Measurements from ENCODE around the gene LSM5.
A peak's percentile ranks its signal among the peaks of the same experiment; 100 is the strongest.

LSM5 gene

GRCh38 chr7:32490127-32490796, at the start of gene LSM5:
TSS of gene LSM5 (minus strand) at chr7:32490380. CDS start at chr7:32490365, 15 bp downstream.
- peak; percentile 84 for DNase-seq (ENCODE audit: low read depth)

DNA sequence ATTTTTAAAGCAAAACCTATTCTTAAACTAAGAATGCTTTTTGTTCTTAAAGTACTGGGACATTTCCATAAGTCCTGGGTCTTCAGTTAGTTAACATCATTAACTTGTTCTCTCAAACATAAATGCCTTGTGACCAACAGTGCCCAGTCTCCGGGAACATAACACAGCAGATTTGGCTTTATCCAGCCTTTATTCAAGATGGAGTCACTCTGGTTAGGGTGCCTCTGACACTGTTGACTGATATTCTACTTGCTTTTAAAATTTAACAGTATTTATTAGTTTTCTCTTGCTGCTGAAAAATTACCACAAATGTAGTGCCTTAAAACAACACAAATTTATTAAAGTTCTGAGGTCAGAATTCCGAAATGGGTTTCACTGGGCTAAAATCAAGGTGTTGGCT, 49.2 kb upstream of the LSM5 start:
- no peak for DNase-seq (ENCODE audit: low read depth)

DNA sequence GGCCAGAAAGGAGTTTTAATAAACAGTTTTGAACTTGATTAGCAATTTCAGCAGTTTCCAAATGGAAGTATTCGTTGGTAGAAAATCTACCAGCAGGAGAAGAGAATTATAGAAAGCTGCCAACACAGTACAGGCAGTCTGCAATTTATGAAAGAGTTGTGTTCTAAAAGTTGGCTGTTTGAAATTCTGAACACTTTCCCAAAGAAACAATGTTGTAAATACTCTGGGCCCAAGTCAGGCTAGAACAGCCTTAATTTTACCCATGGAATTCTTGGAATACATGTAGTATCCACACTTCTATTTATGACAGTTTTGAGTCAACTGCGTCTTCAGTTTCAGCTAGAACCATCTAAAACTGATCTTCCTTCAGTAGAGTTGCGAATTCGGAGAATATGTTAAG, 47.6 kb upstream of the LSM5 start:
- DNase-seq (ENCODE audit: low read depth): no peak

DNA sequence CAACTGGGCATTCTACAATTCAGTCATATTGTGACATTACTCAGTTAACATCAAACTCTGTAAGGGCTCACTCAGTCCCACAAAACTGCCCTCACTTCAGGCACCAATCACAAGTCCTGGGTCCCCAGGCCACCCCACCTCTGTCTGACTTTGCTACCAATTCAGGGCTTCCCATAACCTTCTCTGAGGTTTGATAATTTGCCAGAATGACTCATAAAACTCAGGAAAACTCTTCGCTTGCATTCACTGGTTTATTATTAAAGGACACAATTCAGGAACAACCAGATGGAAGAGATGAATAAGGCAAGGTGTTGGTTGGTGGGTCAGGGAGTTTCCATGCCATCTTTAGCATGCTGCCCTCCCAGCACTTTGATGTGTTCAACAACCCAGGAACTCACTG, 46.4 kb upstream of the LSM5 start:
- DNase-seq (ENCODE audit: low read depth): no peak

DNA sequence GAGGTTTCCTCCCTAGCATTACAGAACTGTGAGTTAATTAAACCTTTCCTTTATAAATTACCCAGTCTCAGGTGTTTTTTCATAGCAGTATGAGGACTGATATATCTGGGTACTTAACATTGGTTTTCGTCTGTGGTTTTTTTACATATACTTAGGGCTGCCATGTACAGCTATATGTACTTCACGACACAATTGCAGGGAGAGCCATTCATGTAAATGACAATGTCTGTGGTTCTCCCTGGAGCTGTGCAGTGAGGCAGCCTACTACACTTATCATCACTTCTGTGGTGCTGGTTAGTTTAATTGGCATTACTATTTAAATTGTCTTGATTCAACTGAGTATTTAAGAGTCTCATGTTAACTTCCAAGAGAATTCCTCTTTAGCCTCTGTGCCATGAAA, 45.8 kb upstream of the LSM5 start:
- no peak for DNase-seq (ENCODE audit: low read depth)

DNA sequence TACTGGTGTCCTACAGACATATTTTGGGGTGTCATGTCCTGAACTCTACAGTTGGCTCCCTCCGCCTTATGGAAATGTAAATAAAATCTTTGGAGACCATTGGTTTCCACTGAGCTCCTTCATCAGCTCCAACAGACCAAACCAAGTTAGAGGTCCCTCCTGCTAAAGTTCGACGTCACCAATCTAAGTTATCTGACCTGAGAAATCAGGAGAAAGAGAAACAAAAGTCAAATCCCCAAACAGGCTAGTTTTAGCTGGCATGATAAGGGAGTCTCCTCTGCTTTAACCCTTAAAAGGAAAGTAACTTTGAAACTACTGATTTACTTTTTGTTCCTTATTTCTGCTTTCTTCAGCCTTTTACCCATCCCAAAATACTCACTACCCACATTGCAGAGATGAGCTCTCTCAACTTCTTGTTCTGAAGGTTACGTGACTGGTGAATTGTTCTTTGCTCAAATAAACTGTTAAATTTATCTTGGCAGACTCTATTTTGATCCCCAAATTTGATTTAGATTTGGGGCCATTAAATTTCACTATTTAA, 45.1 kb upstream of the LSM5 start:
- no peak for DNase-seq (ENCODE audit: low read depth)

DNA sequence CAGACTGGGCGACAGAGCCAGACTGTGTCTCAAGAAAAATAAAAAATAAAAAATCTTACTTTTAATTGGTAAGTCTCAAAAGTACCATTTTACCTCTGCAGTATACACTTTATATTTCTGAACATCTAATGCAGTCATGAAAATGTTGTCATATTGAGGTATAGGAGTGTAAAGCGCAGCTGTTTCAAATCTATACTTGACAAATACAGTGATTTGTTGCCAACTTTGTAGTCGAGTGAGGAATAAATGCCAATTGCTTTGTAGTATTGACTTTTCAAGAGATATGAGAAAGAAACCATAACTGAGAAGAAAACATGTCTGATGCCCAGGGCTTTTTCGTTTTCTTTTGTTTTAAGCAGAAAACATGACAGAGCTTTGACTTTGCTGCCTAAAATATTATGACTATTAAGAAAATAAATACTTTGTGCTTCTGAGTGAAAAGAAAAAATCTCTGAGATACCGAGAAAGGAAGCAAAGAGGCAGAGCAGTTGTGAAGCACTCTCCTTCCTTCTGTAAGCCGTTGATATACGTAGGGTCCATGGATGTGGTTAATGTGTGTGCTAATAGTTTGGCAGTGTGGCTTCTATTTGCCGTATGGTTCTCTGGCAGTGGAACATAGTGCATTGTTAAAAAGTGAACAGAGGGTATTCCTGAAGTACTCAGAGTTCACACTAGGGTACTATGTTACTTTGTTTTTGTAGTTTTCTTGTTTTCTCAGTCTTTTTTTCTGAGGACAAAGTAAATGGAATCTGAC, 43.3 kb upstream of the LSM5 start:
- no peak for DNase-seq (ENCODE audit: low read depth)

DNA sequence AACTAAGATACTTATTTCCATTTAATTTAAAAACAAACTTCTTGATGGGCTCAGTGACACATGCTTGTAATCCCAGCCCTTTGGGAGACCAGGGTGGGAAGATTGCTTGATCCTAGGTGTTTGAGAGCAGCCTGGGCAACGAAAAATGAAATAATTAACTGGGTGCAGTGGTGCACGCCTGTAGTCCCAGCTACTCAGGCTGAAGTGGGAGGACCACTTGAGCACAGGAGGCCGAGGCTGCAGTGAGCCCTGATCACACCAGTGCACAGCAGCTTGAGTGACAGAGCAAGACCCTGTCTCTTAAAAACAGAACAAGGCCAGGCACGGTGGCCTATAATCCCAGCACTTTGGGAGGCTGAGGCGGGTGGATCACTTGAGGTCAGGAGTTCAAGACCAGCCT, 42.5 kb upstream of the LSM5 start:
- DNase-seq (ENCODE audit: low read depth): no peak

DNA sequence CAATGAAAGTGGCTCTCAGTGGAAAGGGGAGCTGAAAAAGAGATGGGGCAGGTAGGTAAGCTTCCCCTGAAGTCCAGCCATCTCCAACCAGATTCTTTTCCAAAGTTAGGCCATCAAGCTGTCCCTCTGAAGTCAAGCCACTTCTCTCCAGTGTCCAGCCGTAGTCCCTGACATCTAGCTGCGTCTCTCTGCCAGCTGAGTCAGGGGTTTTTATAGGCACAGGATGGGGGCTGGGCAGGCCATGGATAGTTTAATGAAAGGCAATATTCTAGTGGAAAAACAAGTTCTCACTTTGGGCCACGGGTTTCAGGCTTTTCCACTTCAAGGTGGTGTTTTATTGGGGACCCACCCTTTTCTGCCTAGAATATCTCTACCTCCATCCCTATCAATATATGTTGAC, 41.9 kb upstream of the LSM5 start:
- no peak for DNase-seq (ENCODE audit: low read depth)

- DNase-seq (ENCODE audit: low read depth): no peak
Measured at GRCh38 chr7:32531402-32531801, 41.2 kb upstream of the LSM5 start.

DNA sequence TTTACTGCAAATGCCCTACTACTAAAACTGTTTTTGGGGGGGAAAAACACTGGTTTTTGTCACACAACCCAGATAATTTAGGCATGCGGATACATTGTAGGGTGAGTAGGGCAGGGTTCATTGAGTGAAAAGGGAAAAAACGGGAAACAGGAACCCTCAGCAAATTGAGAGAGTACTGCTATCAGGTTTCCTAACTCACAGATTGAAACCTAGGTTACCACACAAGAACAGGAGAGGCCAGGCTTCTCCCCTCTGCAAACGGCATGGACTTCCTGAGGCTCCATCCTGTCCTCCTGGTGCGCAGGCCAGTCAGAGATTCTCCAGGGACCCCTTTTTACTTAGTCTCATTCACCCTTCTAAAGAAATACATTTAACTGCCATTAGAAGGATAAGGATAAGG, 35.7 kb upstream of the LSM5 start:
- DNase-seq (ENCODE audit: low read depth): no peak

- DNase-seq (ENCODE audit: low read depth): no peak
Measured at GRCh38 chr7:32524631-32525030, 34.5 kb upstream of the LSM5 start.

DNA sequence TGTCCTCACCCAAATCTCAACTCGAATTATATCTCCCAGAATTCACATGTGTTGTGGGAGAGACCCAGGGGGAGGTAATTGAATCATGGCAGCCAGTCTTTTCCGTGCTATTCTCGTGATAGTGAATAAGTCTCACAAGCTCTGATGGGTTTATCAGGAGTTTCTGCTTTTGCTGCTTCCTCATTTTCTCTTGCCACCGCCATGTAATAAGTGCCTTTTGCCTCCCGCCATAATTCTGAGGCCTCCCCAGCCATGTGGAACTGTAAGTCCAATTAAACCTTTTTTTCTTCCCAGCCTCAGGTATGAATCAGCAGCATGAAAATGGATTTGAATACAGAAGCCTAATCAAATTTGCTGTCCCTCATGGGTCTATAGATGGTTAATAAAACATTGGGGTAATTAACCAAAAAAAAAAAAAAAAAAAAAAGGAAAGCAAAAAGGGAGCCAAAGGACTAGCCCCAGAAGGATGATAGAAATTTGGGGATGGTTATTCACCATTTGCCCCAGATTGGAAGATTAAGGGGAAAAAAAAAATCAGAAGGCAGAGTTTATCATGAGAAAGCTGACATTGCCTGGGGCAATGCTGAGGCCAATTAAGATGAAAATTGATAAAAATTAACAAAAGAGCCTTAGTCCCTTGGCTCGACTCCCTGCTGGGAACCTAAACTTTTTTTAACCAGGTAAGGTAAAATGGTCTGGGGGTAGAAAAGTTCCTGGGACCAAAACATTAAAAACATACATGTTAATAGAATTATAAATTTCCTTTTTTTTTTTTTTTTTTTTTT, 32.8 kb upstream of the LSM5 start:
- no peak for DNase-seq (ENCODE audit: low read depth)

DNA sequence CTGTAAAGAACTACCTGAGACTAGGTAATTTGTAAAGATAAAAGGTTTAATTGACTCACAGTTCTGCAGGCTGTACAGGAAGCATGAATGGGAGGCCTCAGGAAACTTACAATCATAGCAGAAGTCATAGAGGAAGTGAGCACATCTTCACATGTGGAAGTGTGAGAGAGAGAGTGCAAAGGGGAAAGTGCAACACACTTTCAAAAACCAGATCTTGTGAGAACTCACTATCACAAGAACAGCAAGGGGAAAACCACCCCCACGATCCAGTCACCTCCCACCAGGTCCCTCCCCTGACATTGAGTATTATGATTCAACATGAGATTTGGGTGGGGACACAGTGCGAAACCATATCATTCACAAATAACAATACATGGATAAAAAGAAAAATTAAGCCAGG, 29.6 kb upstream of the LSM5 start:
- DNase-seq (ENCODE audit: low read depth): peak; percentile 3

- DNase-seq (ENCODE audit: low read depth): no peak
Measured at GRCh38 chr7:32518534-32519140, 28.5 kb upstream of the LSM5 start.

GRCh38 chr7:32516551-32517100, 26.4 kb upstream of the LSM5 start:
- no peak for DNase-seq (ENCODE audit: low read depth)

GRCh38 chr7:32515890-32516550, 25.8 kb upstream of the LSM5 start:
- DNase-seq (ENCODE audit: low read depth): no peak

DNA sequence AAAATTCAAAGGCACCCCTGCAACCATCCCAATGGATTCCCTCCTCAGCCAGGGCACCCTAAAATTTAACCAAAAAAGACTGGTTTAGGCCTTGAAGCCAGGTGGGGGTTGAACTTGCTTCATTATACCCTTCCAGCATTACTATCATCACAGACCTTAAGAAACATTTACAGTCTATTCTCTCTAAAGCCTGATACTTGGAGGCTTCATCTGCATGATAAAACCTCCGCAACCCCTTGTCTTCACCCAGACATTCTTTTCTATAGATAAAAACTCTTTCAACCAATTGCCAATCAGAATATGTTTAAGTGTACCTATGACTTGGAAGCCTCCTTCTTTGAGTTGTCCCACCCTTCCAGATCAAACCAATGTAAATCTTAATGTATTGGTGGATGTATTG, 23.0 kb upstream of the LSM5 start:
- no peak for DNase-seq (ENCODE audit: low read depth)

- DNase-seq (ENCODE audit: low read depth): no peak
Measured at GRCh38 chr7:32511791-32512190, 21.6 kb upstream of the LSM5 start.

DNA sequence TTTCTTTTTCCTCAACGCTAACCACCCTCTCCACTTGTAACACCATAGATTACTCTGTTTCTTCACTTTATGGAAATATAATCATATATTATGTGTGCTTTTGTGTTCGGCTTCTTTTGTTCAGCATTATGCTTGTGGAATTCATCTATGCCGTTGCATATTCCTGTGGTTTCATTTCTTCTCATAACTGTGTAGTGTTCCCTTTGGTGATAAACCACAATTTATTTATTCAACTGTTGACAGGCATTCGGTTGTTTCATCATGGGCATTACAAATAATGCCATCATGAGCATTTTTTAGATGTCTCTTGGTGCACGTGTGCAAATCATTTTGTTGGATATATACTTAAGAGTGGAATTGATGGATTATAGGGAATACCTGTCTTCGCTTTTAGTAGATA, 17.2 kb upstream of the LSM5 start:
- no peak for DNase-seq (ENCODE audit: low read depth)

DNA sequence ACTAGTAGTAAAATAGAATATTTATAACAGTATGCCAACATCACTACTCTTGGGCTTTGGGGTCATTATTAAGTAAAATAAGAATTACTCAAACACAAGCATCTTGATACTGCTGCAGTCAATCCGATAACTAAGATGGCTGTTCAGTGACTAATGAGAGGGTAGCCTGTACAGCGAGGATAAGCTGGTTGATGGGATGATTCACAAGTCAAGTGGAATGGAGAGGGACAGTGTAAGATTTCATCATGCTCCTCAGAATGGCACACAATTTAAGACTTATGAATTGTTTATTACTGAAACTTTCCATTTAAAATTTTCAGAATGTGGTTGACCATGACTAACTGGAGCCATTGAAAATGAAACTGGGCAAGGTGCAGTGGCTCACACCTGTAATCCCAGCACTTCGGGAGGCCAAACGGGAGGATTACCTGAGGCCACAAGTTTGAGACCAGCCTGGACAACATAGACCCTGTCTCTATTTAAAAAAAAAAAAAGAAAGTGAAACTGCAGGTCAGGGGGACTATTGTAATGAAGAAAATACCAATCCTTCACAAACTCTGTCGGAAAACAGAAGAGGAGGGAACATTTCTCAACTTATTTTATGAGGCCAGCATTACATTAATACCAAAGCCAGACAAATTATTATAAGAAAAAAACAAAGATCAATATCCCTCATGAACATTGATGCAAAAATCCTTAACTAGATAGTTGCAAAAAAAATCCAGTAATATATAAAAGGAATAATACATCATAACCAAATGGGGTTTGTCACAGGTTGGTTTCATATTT, 16.3 kb upstream of the LSM5 start:
- no peak for DNase-seq (ENCODE audit: low read depth)
